OCI-LY7 (cell line): ENCODE measurements around the gene EXOC3L2. TPM values are rescaled to one million over a fixed set of nuclear protein-coding genes. Genes with fewer than 3 reads are reported as not detected.
"Not testable (repeated sequence)": the region's sequence is repeated elsewhere in the genome, so short reads cannot be mapped to it uniquely, and the experiment has no call there.

Source experiments
- BruUV-seq: library from RNA; stranded (reverse); fragments of 400-500 nt; replicated peaks from 2 replicates; lab custom pipeline; 2021; lab: Mats Ljungman, UMichigan
- CTCF ChIA-PET: fragments of 300-600 bp; sonication (Branson Sonifier 250); formaldehyde crosslinking; loops from one replicate; lab custom pipeline; 2022; ENCODE audit warnings: antibody characterized with exemption; ENCODE audit not compliant: unreplicated experiment; lab: Charles Lee
- POLR2A ChIA-PET: fragments of 300-600 bp; sonication (Branson Sonifier 250); formaldehyde crosslinking; loops from one replicate; lab custom pipeline; 2022; ENCODE audit warnings: antibody characterized with exemption; lab: Charles Lee
- DNase-seq: peaks from one replicate; pipeline ENCODE4 v3.0.0-alpha.2; 2015; ENCODE audit warnings: low spot score
- H2AFZ ChIP-seq: fragments of 200-600 bp; sonication (generic), shearing (Covaris generic); 2 replicates; pipeline ENCODE4 v1.6.1; 2014; ENCODE audit warnings: mild to moderate bottlenecking, antibody characterized with exemption, low read length, moderate library complexity
- H3K27ac ChIP-seq: fragments of 200-600 bp; sonication (generic); 2 replicates; pipeline ENCODE4 v1.5.1; 2014; ENCODE audit warnings: mixed run types, low read depth, mild to moderate bottlenecking, moderate library complexity, low read length, inconsistent platforms; ENCODE audit not compliant: poor library complexity, severe bottlenecking
- H3K36me3 ChIP-seq: fragments of 200-600 bp; sonication (generic); 2 replicates; pipeline ENCODE4 v1.6.1; 2014; ENCODE audit warnings: mild to moderate bottlenecking, antibody characterized with exemption, low read length, moderate library complexity, mixed read lengths; ENCODE audit not compliant: insufficient read depth
- H3K4me1 ChIP-seq: fragments of 200-600 bp; sonication (generic); 2 replicates; pipeline ENCODE4 v1.5.1; 2014; ENCODE audit warnings: mild to moderate bottlenecking, low read length; ENCODE audit not compliant: insufficient read depth, poor library complexity, severe bottlenecking
- H3K4me2 ChIP-seq: fragments of 200-600 bp; sonication (generic); 2 replicates; pipeline ENCODE4 v1.6.1; 2014; ENCODE audit warnings: mild to moderate bottlenecking, low read length
- H3K4me3 ChIP-seq: fragments of 200-600 bp; sonication (generic); 2 replicates; pipeline ENCODE4 v1.5.1; 2014; ENCODE audit warnings: mild to moderate bottlenecking, low read depth, low read length; ENCODE audit not compliant: poor library complexity, severe bottlenecking
- H3K79me2 ChIP-seq: fragments of 200-600 bp; sonication (generic); 2 replicates; pipeline ENCODE4 v1.6.1; 2016; ENCODE audit warnings: low read depth, mild to moderate bottlenecking, low read length, moderate library complexity, mixed read lengths; ENCODE audit not compliant: insufficient read depth
- H3K9me2 ChIP-seq: fragments of 200-600 bp; sonication (generic); 2 replicates; pipeline ENCODE4 v1.6.1; 2016; ENCODE audit warnings: mild to moderate bottlenecking, low read length, mixed read lengths; ENCODE audit not compliant: insufficient read depth
- H3K9me3 ChIP-seq: fragments of 200-600 bp; sonication (generic); 2 replicates; pipeline ENCODE4 v1.6.1; 2014; ENCODE audit warnings: mild to moderate bottlenecking, mixed run types, low read length, mixed read lengths
- H4K20me1 ChIP-seq: fragments of 200-600 bp; sonication (generic); 2 replicates; pipeline ENCODE4 v1.6.1; 2014; ENCODE audit warnings: mild to moderate bottlenecking, antibody characterized with exemption, low read length, moderate library complexity, mixed read lengths; ENCODE audit not compliant: insufficient read depth
- CTCF ChIP-seq: fragments of 200-600 bp; sonication (generic); conservative IDR thresholded peaks from 2 replicates; pipeline ENCODE4 v1.5.1; 2014; ENCODE audit warnings: mild to moderate bottlenecking, antibody characterized with exemption, low read length, moderate library complexity, mixed read lengths
- EZH2phosphoT487 ChIP-seq: fragments of 200-600 bp; sonication (generic); IDR thresholded peaks from 2 replicates; pipeline ENCODE4 v1.6.1; 2018; ENCODE audit warnings: low read depth, borderline replicate concordance, mild to moderate bottlenecking, mixed run types, antibody characterized with exemption, low read length, moderate library complexity, mixed read lengths
- intact Hi-C: fragments of 100-400 bp; cut with micrococcal nuclease; formaldehyde crosslinking; loops from one replicate; pipeline ENCODE4 v1.10.0; 2022; ENCODE audit not compliant: unreplicated experiment
- total RNA-seq, 2 experiments: library from RNA; depleted of rRNA in 1 of 2; stranded (reverse); fragments of >200 nt in 1 of 2; shearing (Covaris generic) in 1 of 2; gene quantifications; 2 replicates each; pipeline ENCODE4 v1.2.3, GENCODE V29; 2014 to 2022

The EXOC3L2 gene
- total RNA-seq, 2 experiments from 2014 or later, result not detected

- TF ChIP-seq CTCF (no peak), EZH2phosphoT487 (no peak)
- DNase-seq, result no peak
- no peak overlapping the region for H3K27ac ChIP-seq
- CTCF ChIA-PET, result no interaction called here
- H3K4me3 ChIP-seq, result no peak overlapping the region
- peaks cover 16% of the 10 kb centered on the region; the same call in 1 of the 2 replicates for H3K36me3 ChIP-seq
- H3K79me2 ChIP-seq, result no peaks in the 10 kb centered on the region
- intact Hi-C loops, result no loop called here
- no peaks in the 10 kb centered on the region for H3K9me2 ChIP-seq
- peaks cover 3% of the 10 kb centered on the region for H3K4me1 ChIP-seq
- H4K20me1 ChIP-seq, result no peaks in the 10 kb centered on the region
- BruUV-seq, result no TSS peak
- POLR2A ChIA-PET, result interaction anchor here (1.3 kb wide), 1 partner anchor 35 kb away, joined by 3 read pairs; no protein-coding TSS in a partner anchor
- no peak overlapping the region for H2AFZ ChIP-seq
- no peaks in the 10 kb centered on the region for H3K9me3 ChIP-seq
- no peak overlapping the region for H3K4me2 ChIP-seq
Observed at GRCh38 chr19:45273521-45273855, 28.3 kb upstream of the EXOC3L2 start.

GRCh38 chr19:45271735-45272108, 26.5 kb upstream of the EXOC3L2 start:
- Histone ChIP-seq H3K79me2 (no peaks in the 10 kb centered on the region), H3K27ac (no peak overlapping the region), H4K20me1 (no peaks in the 10 kb centered on the region), H3K9me3 (no peaks in the 10 kb centered on the region), H3K4me2 (no peak overlapping the region), H3K4me3 (no peak overlapping the region), H3K9me2 (no peaks in the 10 kb centered on the region), H3K4me1 (peaks cover 3% of the 10 kb centered on the region), H3K36me3 (peaks cover 10% of the 10 kb centered on the region; the same call in 1 of the 2 replicates), H2AFZ (no peak overlapping the region)
- BruUV-seq, result no TSS peak
- TF ChIP-seq CTCF, result no peak
- no peak for TF ChIP-seq EZH2phosphoT487
- POLR2A ChIA-PET, result no interaction called here
- intact Hi-C loops, result no loop called here
- no peak for DNase-seq
- CTCF ChIA-PET, result no interaction called here

GRCh38 chr19:45271098-45271734, 26.0 kb upstream of the EXOC3L2 start:
- Histone ChIP-seq H3K4me3 (no peak overlapping the region), H3K9me3 (no peaks in the 10 kb centered on the region), H3K79me2 (no peaks in the 10 kb centered on the region), H3K36me3 (peaks cover 10% of the 10 kb centered on the region; the same call in 1 of the 2 replicates), H4K20me1 (no peaks in the 10 kb centered on the region), H3K4me1 (peaks cover 1% of the 10 kb centered on the region), H3K9me2 (no peaks in the 10 kb centered on the region), H3K27ac (no peak overlapping the region), H2AFZ (no peak overlapping the region), H3K4me2 (no peak overlapping the region)
- POLR2A ChIA-PET, result no interaction called here
- CTCF ChIA-PET, result no interaction called here
- DNase-seq, result no peak
- BruUV-seq, result no TSS peak
- no peak for TF ChIP-seq EZH2phosphoT487
- TF ChIP-seq CTCF, result no peak
- intact Hi-C loops, result no loop called here

- POLR2A ChIA-PET, H3K9me3 ChIP-seq, H3K27ac ChIP-seq, H3K4me3 ChIP-seq, intact Hi-C loops, H3K36me3 ChIP-seq, H3K4me2 ChIP-seq, BruUV-seq, H3K79me2 ChIP-seq, H3K4me1 ChIP-seq, H4K20me1 ChIP-seq, CTCF ChIA-PET, H2AFZ ChIP-seq, H3K9me2 ChIP-seq, DNase-seq: not testable (repeated sequence)
Observed at GRCh38 chr19:45269939-45270338, 24.7 kb upstream of the EXOC3L2 start.
